HepG2 (cell line): ENCODE results near the gene SLC18A3.

Experiments
- NR2C2 ChIP-seq: sonication (generic); formaldehyde crosslinking; IDR thresholded peaks from 2 replicates; pipeline ENCODE4 v1.4.0; 2020; ENCODE audit warnings: missing genetic modification reagents, mild to moderate bottlenecking, moderate library complexity, borderline replicate concordance
- SRSF1 ChIP-seq: fragments of 200-400 bp; formaldehyde crosslinking; optimal IDR thresholded peaks from 2 replicates; pipeline ENCODE3; 2017; ENCODE audit warnings: mild to moderate bottlenecking, low read depth, low read length, moderate library complexity
- USF2 ChIP-seq, 2 experiments: sonication (generic) in 1 of 2; formaldehyde crosslinking in 1 of 2; IDR thresholded peaks; 2 replicates each; pipeline versions ENCODE4 v1.5.1 to v1.6.1; 2011 to 2020; ENCODE audit warnings: borderline replicate concordance in 1 of 2, low read depth in 1 of 2, low read length in 1 of 2, mild to moderate bottlenecking in 1 of 2, missing genetic modification reagents in 1 of 2, moderate library complexity in 1 of 2

DNA sequence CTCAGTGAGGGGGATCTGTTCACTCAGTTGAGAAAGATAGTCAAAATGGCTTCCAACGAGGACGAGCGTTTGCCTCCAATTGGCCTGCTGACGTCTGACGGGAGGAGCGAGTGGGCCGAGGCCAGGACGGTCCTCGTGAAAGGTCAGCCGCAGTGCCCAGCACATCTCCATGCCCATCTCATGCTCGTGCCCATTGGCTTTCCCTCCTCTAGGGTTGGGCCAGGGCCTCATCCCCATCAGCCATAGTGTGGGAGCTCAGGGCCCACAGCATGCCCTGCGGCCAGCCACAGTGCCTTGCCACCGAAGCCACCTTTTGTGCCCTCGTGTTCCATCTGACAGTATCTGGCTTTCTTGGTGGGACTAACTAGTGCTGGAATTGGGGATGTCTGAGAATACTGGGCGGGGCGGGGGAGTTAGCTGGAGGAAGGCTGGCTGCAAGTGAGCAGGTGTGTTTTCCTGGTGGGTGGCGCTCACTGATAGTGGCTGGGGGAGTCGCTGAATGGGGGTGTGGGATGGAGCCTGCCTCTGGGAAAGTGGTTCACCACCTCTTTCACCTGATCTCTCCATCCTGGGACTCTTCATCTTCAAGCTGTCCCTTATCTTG is 17.6 kb downstream of the SLC18A3 start:
- TF ChIP-seq USF2 (IDR thresholded peaks at IDR 0.05; ENCODE audit: low read depth, low read length) = no peak
- no peak for TF ChIP-seq USF2 (CRISPR knock-in tag; IDR thresholded peaks at IDR 0.05; ENCODE audit: borderline replicate concordance)
- no peak for TF ChIP-seq NR2C2
- TF ChIP-seq SRSF1 = no peak
